Muscle of leg (tissue), 11 donors: Measurements from ENCODE around the gene HERC4. TPM values are rescaled to one million over a fixed set of nuclear protein-coding genes. Genes with fewer than 3 reads are reported as not detected.

ENCODE experiments used
- DNase-seq: peaks from one replicate; pipeline ENCODE4 v3.0.0; 2013
- H3K27ac ChIP-seq: one replicate; pipeline ENCODE4 v1.5.1; 2013; ENCODE audit warnings: mild to moderate bottlenecking, low read length, control low read depth
- H3K27me3 ChIP-seq: one replicate; pipeline ENCODE4 v1.6.1; 2013; ENCODE audit warnings: low read length; ENCODE audit not compliant: control insufficient read depth, insufficient read depth
- H3K36me3 ChIP-seq: one replicate; pipeline ENCODE4 v1.6.1; 2013; ENCODE audit warnings: low read length; ENCODE audit not compliant: control insufficient read depth, insufficient read depth
- H3K4me1 ChIP-seq: one replicate; pipeline ENCODE4 v1.6.1; 2013; ENCODE audit warnings: low read length; ENCODE audit not compliant: control insufficient read depth, insufficient read depth
- H3K4me3 ChIP-seq: one replicate; pipeline ENCODE4 v1.5.1; 2013; ENCODE audit warnings: low read length, control low read depth
- H3K9me3 ChIP-seq: replicated peaks from 2 replicates; pipeline ENCODE4 v1.6.1; 2013; ENCODE audit warnings: low read depth, low read length; ENCODE audit not compliant: control insufficient read depth
- WGBS: methylation state at CpG from one replicate; pipeline ENCODE4 v1.1.5; 2013; ENCODE audit warnings: missing lambda C conversion rate; ENCODE audit not compliant: insufficient coverage; 5-methylcytosine and 5-hydroxymethylcytosine counted together
- polyA plus RNA-seq, 8 donors: library from polyadenylated mRNA; unstranded; fragments of 120-200 nt; gene quantifications; one replicate each; pipeline versions ENCODE4 v1.2.1 to v1.2.3, GENCODE V29; 2013; ENCODE audit warnings: inconsistent platforms in 1 of 8, low replicate concordance in 1 of 8; ENCODE audit not compliant: insufficient read length in 8 of 8, insufficient read depth in 1 of 8
- total RNA-seq: library from RNA; stranded (reverse); fragments of 120-200 nt; gene quantifications from one replicate; pipeline ENCODE4 v1.2.4, GENCODE V29; 2013

HERC4 gene
- total and polyA plus RNA-seq, 9 donors = 25.1 to 36.4 (median 28.5) TPM

- WGBS = no CpG with 5 or more reads among the region's 1 CpG
Observed at GRCh38 chr10:67936416-67936815, 138.7 kb downstream of the HERC4 start.

GRCh38 chr10:67935223-67935622 is 139.9 kb downstream of the HERC4 start:
- no peak overlapping the region for H3K27ac ChIP-seq
- no peaks in the 10 kb centered on the region for H3K9me3 ChIP-seq
- peaks cover 21% of the 10 kb centered on the region for H3K36me3 ChIP-seq
- H3K27me3 ChIP-seq = no peaks in the 10 kb centered on the region
- WGBS = 87% methylated on average over 6 of the region's 9 CpGs
- DNase-seq = no peak
- no peak overlapping the region for H3K4me3 ChIP-seq
- H3K4me1 ChIP-seq = no peaks in the 10 kb centered on the region

More at GRCh38 chr10:67936416-67936815, 138.7 kb downstream of the HERC4 start:
- H3K4me3 ChIP-seq = no peak overlapping the region
- no peak overlapping the region for H3K27ac ChIP-seq
- H3K27me3 ChIP-seq = no peaks in the 10 kb centered on the region
- peaks cover 14% of the 10 kb centered on the region for H3K36me3 ChIP-seq
- no peak for DNase-seq
- H3K9me3 ChIP-seq = no peaks in the 10 kb centered on the region
- H3K4me1 ChIP-seq = no peaks in the 10 kb centered on the region

GRCh38 chr10:67934336-67934735 is 140.7 kb downstream of the HERC4 start:
- H3K4me3 ChIP-seq = no peak overlapping the region
- no peaks in the 10 kb centered on the region for H3K4me1 ChIP-seq
- WGBS = no CpG with 5 or more reads among the region's 1 CpG
- H3K36me3 ChIP-seq = peaks cover 21% of the 10 kb centered on the region
- peak; percentile 5 for DNase-seq
- no peaks in the 10 kb centered on the region for H3K9me3 ChIP-seq
- no peaks in the 10 kb centered on the region for H3K27me3 ChIP-seq
- H3K27ac ChIP-seq = no peak overlapping the region

- H3K27me3 ChIP-seq = no peaks in the 10 kb centered on the region
- no CpG with 5 or more reads among the region's 2 CpGs for whole genome bisulfite sequencing
- no peak overlapping the region for H3K4me3 ChIP-seq
- H3K9me3 ChIP-seq = no peaks in the 10 kb centered on the region
- no peaks in the 10 kb centered on the region for H3K4me1 ChIP-seq
- no peak for DNase-seq
- H3K36me3 ChIP-seq = peaks cover 22% of the 10 kb centered on the region
- no peak overlapping the region for H3K27ac ChIP-seq
Observed at GRCh38 chr10:67933199-67933598, 141.9 kb downstream of the HERC4 start.

- H3K27ac ChIP-seq = no peak overlapping the region
- H3K9me3 ChIP-seq = no peaks in the 10 kb centered on the region
- peaks cover 23% of the 10 kb centered on the region for H3K36me3 ChIP-seq
- no CpG with 5 or more reads among the region's 1 CpG for WGBS
- H3K4me3 ChIP-seq = no peak overlapping the region
- H3K4me1 ChIP-seq = no peaks in the 10 kb centered on the region
- no peak for DNase-seq
- no peaks in the 10 kb centered on the region for H3K27me3 ChIP-seq
Observed at GRCh38 chr10:67926951-67927350, 148.1 kb downstream of the HERC4 start.

- Histone ChIP-seq H3K4me3 (no peak overlapping the region), H3K9me3 (no peaks in the 10 kb centered on the region), H3K4me1 (no peaks in the 10 kb centered on the region), H3K36me3 (peaks cover 11% of the 10 kb centered on the region), H3K27ac (no peak overlapping the region), H3K27me3 (no peaks in the 10 kb centered on the region)
- no CpG with 5 or more reads among the region's 1 CpG for WGBS
- DNase-seq = no peak
Observed at GRCh38 chr10:67925449-67926005, 149.6 kb downstream of the HERC4 start.

GRCh38 chr10:67924136-67924535 is 150.9 kb downstream of the HERC4 start:
- no peaks in the 10 kb centered on the region for H3K9me3 ChIP-seq
- H3K27ac ChIP-seq = no peak overlapping the region
- DNase-seq = no peak
- H3K36me3 ChIP-seq = peaks cover 11% of the 10 kb centered on the region
- no peak overlapping the region for H3K4me3 ChIP-seq
- H3K27me3 ChIP-seq = no peaks in the 10 kb centered on the region
- H3K4me1 ChIP-seq = no peaks in the 10 kb centered on the region
- no CpG with 5 or more reads among the region's 3 CpGs for WGBS

GRCh38 chr10:67923551-67923950 is 151.5 kb downstream of the HERC4 start:
- H3K27me3 ChIP-seq = no peaks in the 10 kb centered on the region
- peaks cover 12% of the 10 kb centered on the region for H3K36me3 ChIP-seq
- 100% methylated on average over 1 of the region's 5 CpGs for WGBS
- no peaks in the 10 kb centered on the region for H3K9me3 ChIP-seq
- H3K4me1 ChIP-seq = no peaks in the 10 kb centered on the region
- H3K27ac ChIP-seq = no peak overlapping the region
- no peak for DNase-seq
- no peak overlapping the region for H3K4me3 ChIP-seq

- no CpG with 5 or more reads among the region's 1 CpG for WGBS
- Histone ChIP-seq H3K4me3 (no peak overlapping the region), H3K27ac (no peak overlapping the region), H3K27me3 (no peaks in the 10 kb centered on the region), H3K36me3 (peaks cover 9% of the 10 kb centered on the region), H3K4me1 (no peaks in the 10 kb centered on the region), H3K9me3 (no peaks in the 10 kb centered on the region)
- no peak for DNase-seq
Observed at GRCh38 chr10:67921065-67921464, 154.0 kb downstream of the HERC4 start.

- Histone ChIP-seq H3K4me1 (no peaks in the 10 kb centered on the region), H3K27me3 (no peaks in the 10 kb centered on the region), H3K36me3 (peaks cover 18% of the 10 kb centered on the region), H3K9me3 (no peaks in the 10 kb centered on the region), H3K27ac (no peak overlapping the region), H3K4me3 (no peak overlapping the region)
- WGBS = no CpG with 5 or more reads among the region's 1 CpG
- no peak for DNase-seq
Observed at GRCh38 chr10:67917679-67918078, 157.4 kb downstream of the HERC4 start.

- no peak for DNase-seq
Observed at GRCh38 chr10:67917169-67917568, 157.9 kb downstream of the HERC4 start.

More at GRCh38 chr10:67917169-67917568, 157.9 kb downstream of the HERC4 start:
- H3K36me3 ChIP-seq = peaks cover 21% of the 10 kb centered on the region
- no peak overlapping the region for H3K27ac ChIP-seq
- no peaks in the 10 kb centered on the region for H3K27me3 ChIP-seq
- H3K9me3 ChIP-seq = no peaks in the 10 kb centered on the region
- H3K4me1 ChIP-seq = no peaks in the 10 kb centered on the region
- H3K4me3 ChIP-seq = no peak overlapping the region
- no CpG with 5 or more reads among the region's 2 CpGs for WGBS
